ENCODE measurements around the gene ASIC1. TPM values are rescaled to one million over a fixed set of nuclear protein-coding genes. Genes with fewer than 3 reads are reported as not detected.

ASIC1 gene
- total RNA-seq, result 1.3 and 1.6 TPM in 2 replicates

- TF ChIP-seq CTCF (IDR thresholded peaks at IDR 0.05; ENCODE audit: insufficient read depth, low read depth, low read length), result peak; percentile 8
- H3K4me3 ChIP-seq (ENCODE audit: low read depth, low read length), result peak within 1 kb of the TSS; percentile 72
- peak; percentile 81 for DNase-seq (ENCODE audit: low read depth)
Observed at GRCh38 chr12:50057000-50057841, at the start of gene ASIC1. TSS of gene ASIC1 (plus strand) at chr12:50057596. CDS start at chr12:50058767, 1,171 bp downstream.

GRCh38 chr12:50013361-50014147 is 43.8 kb upstream of the ASIC1 start:
- no peak overlapping the region for H3K4me3 ChIP-seq (ENCODE audit: low read depth, low read length)
- TF ChIP-seq CTCF (IDR thresholded peaks at IDR 0.05; ENCODE audit: insufficient read depth, low read depth, low read length), result no peak
- DNase-seq (ENCODE audit: low read depth), result no peak

GRCh38 chr12:50014342-50014741 is 43.1 kb upstream of the ASIC1 start:
- no peak for DNase-seq (ENCODE audit: low read depth)

GRCh38 chr12:50016501-50017475 is 40.6 kb upstream of the ASIC1 start:
- peak overlapping the region; percentile 11 for H3K4me3 ChIP-seq (ENCODE audit: low read depth, low read length)
- DNase-seq (ENCODE audit: low read depth), result peak; percentile 98
- TF ChIP-seq CTCF (IDR thresholded peaks at IDR 0.05; ENCODE audit: insufficient read depth, low read depth, low read length), result no peak

More at GRCh38 chr12:50014342-50014741, 43.1 kb upstream of the ASIC1 start:
- no peak for TF ChIP-seq CTCF (IDR thresholded peaks at IDR 0.05; ENCODE audit: insufficient read depth, low read depth, low read length)
- H3K4me3 ChIP-seq (ENCODE audit: low read depth, low read length), result no peak overlapping the region

GRCh38 chr12:50017641-50018040 is 39.8 kb upstream of the ASIC1 start:
- no peak for TF ChIP-seq CTCF (IDR thresholded peaks at IDR 0.05; ENCODE audit: insufficient read depth, low read depth, low read length)
- peak; percentile 95 for DNase-seq (ENCODE audit: low read depth)

GRCh38 chr12:50018154-50018553 is 39.2 kb upstream of the ASIC1 start:
- no peak for TF ChIP-seq CTCF (IDR thresholded peaks at IDR 0.05; ENCODE audit: insufficient read depth, low read depth, low read length)
- H3K4me3 ChIP-seq (ENCODE audit: low read depth, low read length), result no peak overlapping the region
- DNase-seq (ENCODE audit: low read depth), result no peak

More at GRCh38 chr12:50017641-50018040, 39.8 kb upstream of the ASIC1 start:
- H3K4me3 ChIP-seq (ENCODE audit: low read depth, low read length), result no peak overlapping the region

Measured in fibroblast of villous mesenchyme (primary cell).